Stomach smooth muscle (tissue), 2 donors: Measurements from ENCODE around the gene NFIA.
A peak's percentile ranks its signal among the peaks of the same experiment; 100 is the strongest.

Source experiments
- H3K27ac ChIP-seq: one replicate; pipeline ENCODE4 v1.7.0; 2013; ENCODE audit warnings: mild to moderate bottlenecking, low read length, inconsistent platforms
- H3K27me3 ChIP-seq, 2 donors: one replicate each; pipeline ENCODE4 v1.7.0; 2013; ENCODE audit warnings: low read length in 2 of 2; ENCODE audit not compliant: insufficient read depth in 2 of 2, control insufficient read depth in 1 of 2
- H3K36me3 ChIP-seq, 2 donors: one replicate each; pipeline ENCODE4 v1.7.0; 2013; ENCODE audit warnings: low read length in 2 of 2; ENCODE audit not compliant: control insufficient read depth in 2 of 2, insufficient read depth in 2 of 2
- H3K4me1 ChIP-seq: one replicate; pipeline ENCODE4 v1.7.0; 2013; ENCODE audit warnings: low read length; ENCODE audit not compliant: control insufficient read depth, insufficient read depth
- H3K4me3 ChIP-seq, 2 donors: one replicate each; pipeline ENCODE4 v1.7.0; 2013; ENCODE audit warnings: low read length in 2 of 2
- H3K9ac ChIP-seq, 2 donors: one replicate each; pipeline ENCODE4 v1.7.0; 2013; ENCODE audit warnings: low read length in 2 of 2, mild to moderate bottlenecking in 1 of 2
- H3K9me3 ChIP-seq, 2 donors: one replicate each; pipeline ENCODE4 v1.7.0; 2013; ENCODE audit warnings: low read length in 2 of 2; ENCODE audit not compliant: control insufficient read depth in 2 of 2
- donor health status: healthy.
- donor health status: Pancreatic carcinoma.

Gene NFIA

DNA sequence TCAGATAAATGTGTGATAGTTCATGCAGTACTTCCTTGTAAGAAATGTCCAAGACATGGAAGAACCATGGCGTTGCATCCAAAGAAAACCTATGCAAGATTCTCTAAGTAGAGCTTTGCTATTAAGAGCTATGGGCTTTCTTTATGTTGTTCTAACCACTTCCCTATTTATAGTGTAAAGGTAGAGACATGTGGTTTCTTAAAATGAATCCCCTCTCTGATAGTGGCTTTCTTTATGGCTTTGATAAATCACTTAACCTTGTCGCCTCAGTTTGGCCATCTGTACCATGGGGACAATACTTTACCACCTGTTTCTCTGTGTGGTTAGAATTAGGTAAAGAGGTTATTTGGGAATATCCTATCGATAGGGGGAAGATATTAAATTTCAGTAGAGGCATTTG lies 305.5 kb downstream of the NFIA start:
- no peak overlapping the region for H3K4me3 ChIP-seq
- no peaks in the 10 kb centered on the region for H3K27me3 ChIP-seq
- no peaks in the 10 kb centered on the region for H3K4me1 ChIP-seq
- H3K9me3 ChIP-seq: peaks cover 3 to 4% of the 10 kb centered on the region in 2 donors
- no peak overlapping the region for H3K27ac ChIP-seq
- H3K36me3 ChIP-seq: peaks cover 26 to 34% of the 10 kb centered on the region in 2 donors
- no peak overlapping the region for H3K9ac ChIP-seq

DNA sequence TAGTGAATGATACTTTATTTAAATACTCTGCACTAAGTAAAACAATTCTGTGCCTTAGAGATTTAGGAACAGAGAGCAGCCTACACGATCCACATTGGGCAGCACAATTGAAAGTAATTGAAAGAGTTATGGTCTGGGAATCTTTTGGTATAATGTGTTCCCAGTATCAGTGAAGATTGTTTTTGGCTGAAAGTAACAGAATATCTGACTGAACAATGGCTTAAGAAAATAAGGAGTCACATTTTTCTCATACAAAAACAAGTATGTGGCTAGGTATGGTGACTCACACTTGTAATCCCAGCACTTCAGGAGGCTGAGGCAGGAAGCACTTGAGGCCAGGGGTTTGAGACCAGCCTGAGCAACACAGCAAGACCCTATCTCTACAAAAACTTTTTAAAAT lies 306.2 kb downstream of the NFIA start:
- Histone ChIP-seq H3K27me3 (no peaks in the 10 kb centered on the region), H3K27ac (no peak overlapping the region), H3K4me3 (no peak overlapping the region), H3K36me3 (peaks cover 22 to 29% of the 10 kb centered on the region in 2 donors), H3K9me3 (peaks cover 3 to 4% of the 10 kb centered on the region in 2 donors), H3K4me1 (no peaks in the 10 kb centered on the region), H3K9ac (no peak overlapping the region)

GRCh38 chr1:61389194-61389925 lies 307.0 kb downstream of the NFIA start:
- peaks cover 20 to 27% of the 10 kb centered on the region in 2 donors for H3K36me3 ChIP-seq
- no peaks in the 10 kb centered on the region for H3K27me3 ChIP-seq
- H3K9ac ChIP-seq: no peak overlapping the region
- no peaks in the 10 kb centered on the region for H3K4me1 ChIP-seq
- H3K27ac ChIP-seq: no peak overlapping the region
- H3K9me3 ChIP-seq: peaks cover 3 to 4% of the 10 kb centered on the region in 2 donors
- H3K4me3 ChIP-seq: no peak overlapping the region

- Histone ChIP-seq H3K27me3 (no peaks in the 10 kb centered on the region), H3K27ac (no peak overlapping the region), H3K9me3 (peaks cover 3 to 4% of the 10 kb centered on the region in 2 donors)
Observed at GRCh38 chr1:61389926-61390845, 307.8 kb downstream of the NFIA start.

DNA sequence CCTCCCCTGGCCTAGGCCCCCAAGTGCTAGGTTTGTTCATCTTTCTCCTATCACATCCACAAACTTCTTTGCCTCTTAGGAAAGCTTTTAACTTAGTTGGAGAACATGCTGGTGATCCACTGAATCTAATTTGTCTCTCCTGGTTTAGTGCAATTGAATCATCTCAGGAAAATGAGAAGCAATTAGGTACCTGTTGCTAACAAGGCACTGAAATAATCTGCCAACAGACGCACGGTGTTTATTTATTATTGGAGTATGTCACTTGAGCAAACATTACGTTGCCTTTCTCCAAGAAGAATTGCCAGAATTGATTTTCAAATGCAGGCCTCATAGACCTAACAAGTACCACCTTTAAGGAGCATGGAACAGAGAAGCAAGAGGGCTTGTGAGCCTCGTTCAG lies 309.4 kb downstream of the NFIA start:
- no peaks in the 10 kb centered on the region for H3K4me1 ChIP-seq
- no peaks in the 10 kb centered on the region for H3K27me3 ChIP-seq
- H3K27ac ChIP-seq: no peak overlapping the region
- H3K4me3 ChIP-seq: no peak overlapping the region
- H3K36me3 ChIP-seq: peaks cover 9 to 20% of the 10 kb centered on the region in 2 donors
- peaks cover 3 to 4% of the 10 kb centered on the region in 2 donors for H3K9me3 ChIP-seq
- H3K9ac ChIP-seq: no peak overlapping the region

More at GRCh38 chr1:61389926-61390845, 307.8 kb downstream of the NFIA start:
- H3K36me3 ChIP-seq: peaks cover 20 to 27% of the 10 kb centered on the region in 2 donors
- no peak overlapping the region for H3K4me3 ChIP-seq
- no peak overlapping the region for H3K9ac ChIP-seq
- H3K4me1 ChIP-seq: no peaks in the 10 kb centered on the region

DNA sequence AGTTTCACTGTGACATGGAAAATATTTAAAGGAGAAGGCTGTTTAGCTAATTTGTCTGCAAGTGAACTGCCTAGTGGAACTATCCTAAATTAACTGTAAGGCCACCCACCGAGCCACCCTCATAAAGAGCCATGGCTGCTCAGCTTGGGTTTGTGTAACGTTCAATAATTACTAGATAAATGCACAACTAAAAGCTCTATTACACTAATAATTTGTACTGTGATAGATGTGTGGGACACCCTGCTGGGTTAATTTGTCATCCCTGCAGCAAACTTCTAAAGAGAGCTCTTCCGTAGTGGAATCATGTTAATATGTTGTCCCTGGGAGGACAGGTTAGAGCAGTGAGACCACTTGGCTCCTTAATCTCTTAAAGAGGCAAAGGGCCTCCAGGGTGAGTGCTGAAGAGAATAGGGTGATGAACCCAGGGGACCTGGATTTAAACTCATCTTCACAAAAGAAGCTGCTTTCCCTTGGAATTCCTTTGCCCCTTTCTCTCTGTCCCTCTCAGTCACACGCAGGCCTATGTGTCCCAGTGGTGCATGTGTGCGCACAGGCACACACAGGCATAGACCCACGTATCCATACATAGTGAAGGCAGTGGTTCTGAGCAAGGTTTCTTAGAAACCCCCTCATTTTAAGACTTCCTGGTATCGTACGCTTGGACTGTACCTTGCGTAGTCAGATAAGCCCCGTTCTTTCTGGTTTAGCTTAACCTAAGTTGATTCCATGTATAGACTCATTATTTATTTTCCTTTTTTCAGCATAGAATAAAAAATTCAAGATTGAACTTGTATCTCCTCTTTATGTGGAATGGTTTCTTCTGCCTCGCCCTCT lies 310.3 kb downstream of the NFIA start:
- no peak overlapping the region for H3K4me3 ChIP-seq
- H3K36me3 ChIP-seq: peaks cover 9 to 16% of the 10 kb centered on the region in 2 donors
- H3K27ac ChIP-seq: no peak overlapping the region

GRCh38 chr1:61393575-61393974 lies 311.2 kb downstream of the NFIA start:
- no peak overlapping the region for H3K9ac ChIP-seq
- H3K36me3 ChIP-seq: peaks cover 9 to 15% of the 10 kb centered on the region in 2 donors
- H3K27ac ChIP-seq: no peak overlapping the region
- H3K4me1 ChIP-seq: peaks cover 4% of the 10 kb centered on the region
- H3K9me3 ChIP-seq: peaks cover 3 to 4% of the 10 kb centered on the region in 2 donors
- no peaks in the 10 kb centered on the region for H3K27me3 ChIP-seq
- no peak overlapping the region for H3K4me3 ChIP-seq

More for the DNA sequence above, 310.3 kb downstream of the NFIA start:
- Histone ChIP-seq H3K4me1 (peaks cover under 1% of the 10 kb centered on the region), H3K9me3 (peaks cover 3 to 4% of the 10 kb centered on the region in 2 donors), H3K27me3 (no peaks in the 10 kb centered on the region), H3K9ac (no peak overlapping the region)

GRCh38 chr1:61395146-61395800 lies 312.9 kb downstream of the NFIA start:
- Histone ChIP-seq H3K27ac (no peak overlapping the region), H3K4me1 (peaks cover 8% of the 10 kb centered on the region), H3K9ac (no peak overlapping the region), H3K9me3 (no peaks in the 10 kb centered on the region), H3K4me3 (no peak overlapping the region), H3K36me3 (peaks cover 0 to 4% of the 10 kb centered on the region in 2 donors), H3K27me3 (no peaks in the 10 kb centered on the region)

DNA sequence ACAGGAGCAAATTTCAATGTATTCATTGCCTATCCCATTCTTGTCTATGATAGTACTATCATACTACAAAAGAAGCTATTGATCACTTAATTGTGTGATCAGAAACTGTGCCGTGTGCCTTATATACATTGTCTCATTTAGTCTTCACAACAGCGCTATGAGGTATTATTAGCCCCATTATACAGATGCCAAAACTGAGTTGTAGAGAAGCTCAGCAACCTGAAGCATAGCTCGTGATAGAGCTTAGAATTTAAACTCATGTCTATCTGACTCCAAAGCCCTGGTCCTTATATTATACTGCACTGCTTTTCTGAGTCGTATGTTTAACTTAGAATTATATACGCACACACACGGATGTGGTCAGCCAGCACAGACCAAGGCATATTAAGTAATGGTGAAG lies 315.1 kb downstream of the NFIA start:
- Histone ChIP-seq H3K4me1 (peaks cover 8% of the 10 kb centered on the region), H3K4me3 (peak overlapping the region in 1 of 2 donors; percentile 29), H3K9ac (peak overlapping the region in 1 of 2 donors; percentile 25), H3K27ac (peak overlapping the region; percentile 13), H3K27me3 (no peaks in the 10 kb centered on the region), H3K36me3 (peaks cover 0 to 2% of the 10 kb centered on the region in 2 donors), H3K9me3 (no peaks in the 10 kb centered on the region)

GRCh38 chr1:61397935-61398334 lies 315.6 kb downstream of the NFIA start:
- Histone ChIP-seq H3K9ac (peak overlapping the region in 1 of 2 donors; percentile 25), H3K27ac (peak overlapping the region; percentile 13), H3K9me3 (no peaks in the 10 kb centered on the region)

More at GRCh38 chr1:61397935-61398334, 315.6 kb downstream of the NFIA start:
- H3K4me1 ChIP-seq: peaks cover 8% of the 10 kb centered on the region
- H3K4me3 ChIP-seq: peak overlapping the region in 1 of 2 donors; percentile 29
- peaks cover 0 to 2% of the 10 kb centered on the region in 2 donors for H3K36me3 ChIP-seq
- H3K27me3 ChIP-seq: no peaks in the 10 kb centered on the region
